A549 (cell line): Measurements from ENCODE around the gene XPNPEP3. TPM values are rescaled to one million over a fixed set of nuclear protein-coding genes. Genes with fewer than 3 reads are reported as not detected.

Source experiments
- ATAC-seq, 2 experiments: fragments of 200-7000 bp in 1 of 2; fragments of >200 bp in 1 of 2; cut with Nextera tagmentation in 1 of 2; cut with Tn5 transposase in 1 of 2; 3 replicates each; pipeline versions ENCODE4 v1.8.0 to v1.9.1; 2018 to 2020; ENCODE audit warnings: mild to moderate bottlenecking in 1 of 2, moderate library complexity in 1 of 2
- CTCF ChIA-PET: fragments of 300-600 bp; sonication (Branson Sonifier 250); formaldehyde crosslinking; extraction: SDS; loops from one replicate; lab custom pipeline; 2021; ENCODE audit warnings: antibody characterized with exemption, inconsistent platforms; lab: Yijun Ruan, JAX
- POLR2A ChIA-PET: fragments of 350-600 bp; formaldehyde crosslinking; extraction: SDS; loops from one replicate; lab custom pipeline; 2021; ENCODE audit warnings: antibody characterized with exemption, inconsistent platforms; lab: Yijun Ruan, JAX
- DNase-seq, 2 experiments: peaks; one replicate each; pipeline versions ENCODE4 v3.0.0 to v3.0.0-alpha.2; 2011 to 2016; ENCODE audit warnings: low read depth in 1 of 2, low spot score in 1 of 2
- FAIRE-seq: peaks from 2 replicates; lab custom pipeline; 2011; peaks lifted over from hg19 to GRCh38; lab: Jason Lieb, UNC
- H3K27ac ChIP-seq, 2 experiments: fragments of >200 bp; sonication (Bioruptor Twin); formaldehyde crosslinking; 3 replicates each; pipeline ENCODE4 v1.5.1; 2016 to 2017
- H3K4me1 ChIP-seq: fragments of >200 bp; sonication (Bioruptor Twin); formaldehyde crosslinking; 3 replicates; pipeline ENCODE4 v1.6.1; 2016
- H3K4me2 ChIP-seq: fragments of >200 bp; sonication (Bioruptor Twin); formaldehyde crosslinking; 3 replicates; pipeline ENCODE4 v1.6.1; 2016
- H3K4me3 ChIP-seq: fragments of >200 bp; sonication (Bioruptor Twin); formaldehyde crosslinking; 3 replicates; pipeline ENCODE4 v1.5.1; 2016
- H3K9me3 ChIP-seq: fragments of >200 bp; sonication (Bioruptor Twin); formaldehyde crosslinking; 3 replicates; pipeline ENCODE4 v1.6.1; 2016
- BHLHE40 ChIP-seq: IDR thresholded peaks from 2 replicates; pipeline ENCODE4 v1.6.1; 2012; ENCODE audit warnings: low read depth, low read length, inconsistent platforms
- CBX2 ChIP-seq: fragments of 200-600 bp; sonication (generic); IDR thresholded peaks from 2 replicates; pipeline ENCODE4 v1.6.1; 2016; ENCODE audit warnings: low read depth, mild to moderate bottlenecking, borderline replicate concordance
- CHD2 ChIP-seq: fragments of 150-350 bp; IDR thresholded peaks from 2 replicates; pipeline ENCODE4 v1.6.1; 2014; ENCODE audit warnings: low read length; ENCODE audit not compliant: partially characterized antibody
- EHF ChIP-seq: fragments of 250-450 bp; sonication (Bioruptor Pico); IDR thresholded peaks from 2 replicates; pipeline ENCODE4 v1.5.0; 2020; ENCODE audit warnings: mild to moderate bottlenecking
- EHMT2 ChIP-seq: fragments of 200-600 bp; sonication (generic); IDR thresholded peaks from 2 replicates; pipeline ENCODE4 v1.6.1; 2016; ENCODE audit warnings: antibody characterized with exemption, low read depth, mild to moderate bottlenecking, moderate library complexity
- FOXS1 ChIP-seq: fragments of 250-450 bp; sonication (Bioruptor Pico); IDR thresholded peaks from 2 replicates; pipeline ENCODE4 v1.5.0; 2020; ENCODE audit warnings: mild to moderate bottlenecking, moderate library complexity
- GATA3 ChIP-seq: IDR thresholded peaks from 2 replicates; pipeline ENCODE4 v1.6.1; 2012; ENCODE audit warnings: borderline replicate concordance
- HDAC2 ChIP-seq: fragments of 200-600 bp; sonication (generic); IDR thresholded peaks from 2 replicates; pipeline ENCODE4 v1.6.1; 2016
- HMGXB4 ChIP-seq: fragments of 250-450 bp; sonication (Bioruptor Pico); IDR thresholded peaks from 2 replicates; pipeline ENCODE4 v1.5.0; 2021; ENCODE audit warnings: mild to moderate bottlenecking, moderate library complexity, borderline replicate concordance
- HOXB13 ChIP-seq: fragments of 250-450 bp; sonication (Bioruptor Pico); IDR thresholded peaks from 2 replicates; pipeline ENCODE4 v1.5.0; 2020; ENCODE audit warnings: low read depth, mild to moderate bottlenecking, moderate library complexity
- JUNB ChIP-seq: fragments of >200 bp; sonication (Bioruptor Twin); formaldehyde crosslinking; IDR thresholded peaks from 2 replicates; pipeline ENCODE4 v1.6.1; 2016
- PBX3 ChIP-seq: IDR thresholded peaks from 2 replicates; pipeline ENCODE4 v1.6.1; 2012
- PHF8 ChIP-seq: fragments of 200-600 bp; sonication (generic); IDR thresholded peaks from 2 replicates; pipeline ENCODE4 v1.6.1; 2016; ENCODE audit warnings: low read depth, mild to moderate bottlenecking, antibody characterized with exemption, moderate library complexity, borderline replicate concordance
- POLR2A ChIP-seq: IDR thresholded peaks from 2 replicates; pipeline ENCODE4 v1.6.1; 2012; ENCODE audit warnings: mild to moderate bottlenecking, low read length
- POLR2AphosphoS2 ChIP-seq: conservative IDR thresholded peaks from 2 replicates; pipeline ENCODE4 v1.6.1; 2012; ENCODE audit warnings: low read length, improper control_type of control experiment, inconsistent platforms
- RNF2 ChIP-seq: fragments of 200-600 bp; sonication (generic); IDR thresholded peaks from 2 replicates; pipeline ENCODE4 v1.6.1; 2016; ENCODE audit warnings: low read depth, mild to moderate bottlenecking, antibody characterized with exemption, moderate library complexity, borderline replicate concordance
- SMC3 ChIP-seq: fragments of >200 bp; sonication (Bioruptor Twin); formaldehyde crosslinking; IDR thresholded peaks from 3 replicates; pipeline ENCODE4 v1.6.1; 2018; ENCODE audit warnings: inconsistent platforms
- SREBF2 ChIP-seq: fragments of 450-650 bp; IDR thresholded peaks from 2 replicates; pipeline ENCODE4 v1.6.1; 2014; ENCODE audit warnings: mild to moderate bottlenecking, moderate library complexity
- TFCP2L1 ChIP-seq: fragments of 250-450 bp; sonication (Bioruptor Pico); IDR thresholded peaks from 2 replicates; pipeline ENCODE4 v1.5.0; 2021; ENCODE audit warnings: mild to moderate bottlenecking
- ZFP36 ChIP-seq: fragments of 450-650 bp; IDR thresholded peaks from 2 replicates; pipeline ENCODE4 v1.6.1; 2014; ENCODE audit warnings: borderline replicate concordance; ENCODE audit not compliant: partially characterized antibody
- WGBS: methylation state at CpG from one replicate; pipeline ENCODE4 v1.1.6; 2017; ENCODE audit errors: missing lambda C conversion rate; 5-methylcytosine and 5-hydroxymethylcytosine counted together
- polyA plus RNA-seq, 4 experiments: library from polyadenylated mRNA; depleted of rRNA in 3 of 4; stranded (reverse); fragments of >200 nt; fragmentation: RNase III in 1 of 4; extraction: RNeasy Plus Mini Kit Qiagen cat#74134 plus additional on column Dnase treatment in 1 of 4; gene quantifications; 2 replicates in 3 of 4; 3 replicates in 1 of 4; pipeline ENCODE4 v1.2.3, GENCODE V29; 2011 to 2017
- TF ChIP-seq, protein P1 (sequence below): fragments of 250-450 bp; sonication (Bioruptor Pico); IDR thresholded peaks from 2 replicates; pipeline ENCODE4 v1.5.0; 2020; ENCODE audit warnings: low read depth, mild to moderate bottlenecking, moderate library complexity
- TF ChIP-seq, protein P2 (sequence below): fragments of 150-350 bp; IDR thresholded peaks from 2 replicates; pipeline ENCODE4 v1.6.1; 2014; ENCODE audit warnings: low read depth, mild to moderate bottlenecking, low read length
- TF ChIP-seq, protein P3 (sequence below): fragments of >200 bp; sonication (Bioruptor Twin); formaldehyde crosslinking; IDR thresholded peaks from 2 replicates; pipeline ENCODE4 v1.6.1; 2016
- TF ChIP-seq, protein P4 (sequence below): fragments of 450-650 bp; IDR thresholded peaks from 2 replicates; pipeline ENCODE4 v1.6.1; 2014; ENCODE audit warnings: antibody characterized with exemption
- TF ChIP-seq, protein P5 (sequence below): fragments of 200-600 bp; sonication (generic); IDR thresholded peaks from 2 replicates; pipeline ENCODE4 v1.6.1; 2016; ENCODE audit warnings: antibody characterized with exemption, mild to moderate bottlenecking, moderate library complexity

Gene XPNPEP3
- polyA plus RNA-seq, 2 of the 4 experiments (the other 2 are of a cell fraction), result 12.7 to 23.3 TPM

- Histone ChIP-seq H3K4me2 (no peak overlapping the region), H3K4me1 (peaks cover 5% of the 10 kb centered on the region; the same call in 1 of the 3 replicates), H3K9me3 (no peaks in the 10 kb centered on the region), H3K4me3 (no peak overlapping the region), H3K27ac (no peak overlapping the region)
- WGBS, result 89% methylated on average over 7 of the region's 7 CpGs
- CTCF ChIA-PET, result no interaction called here
- POLR2A ChIA-PET, result no interaction called here
- ATAC-seq, result no peak
- no peak for DNase-seq
- FAIRE-seq, result no peak
- no peak for TF ChIP-seq JUNB
- no peak for TF ChIP-seq EHF (CRISPR knock-in tag)
- TF ChIP-seq, protein P1, sequence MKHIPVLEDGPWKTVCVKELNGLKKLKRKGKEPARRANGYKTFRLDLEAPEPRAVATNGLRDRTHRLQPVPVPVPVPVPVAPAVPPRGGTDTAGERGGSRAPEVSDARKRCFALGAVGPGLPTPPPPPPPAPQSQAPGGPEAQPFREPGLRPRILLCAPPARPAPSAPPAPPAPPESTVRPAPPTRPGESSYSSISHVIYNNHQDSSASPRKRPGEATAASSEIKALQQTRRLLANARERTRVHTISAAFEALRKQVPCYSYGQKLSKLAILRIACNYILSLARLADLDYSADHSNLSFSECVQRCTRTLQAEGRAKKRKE (CRISPR knock-in tag), result no peak
- TF ChIP-seq, protein P2, sequence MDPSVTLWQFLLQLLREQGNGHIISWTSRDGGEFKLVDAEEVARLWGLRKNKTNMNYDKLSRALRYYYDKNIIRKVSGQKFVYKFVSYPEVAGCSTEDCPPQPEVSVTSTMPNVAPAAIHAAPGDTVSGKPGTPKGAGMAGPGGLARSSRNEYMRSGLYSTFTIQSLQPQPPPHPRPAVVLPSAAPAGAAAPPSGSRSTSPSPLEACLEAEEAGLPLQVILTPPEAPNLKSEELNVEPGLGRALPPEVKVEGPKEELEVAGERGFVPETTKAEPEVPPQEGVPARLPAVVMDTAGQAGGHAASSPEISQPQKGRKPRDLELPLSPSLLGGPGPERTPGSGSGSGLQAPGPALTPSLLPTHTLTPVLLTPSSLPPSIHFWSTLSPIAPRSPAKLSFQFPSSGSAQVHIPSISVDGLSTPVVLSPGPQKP, result no peak
- TF ChIP-seq EHMT2, result no peak
- no peak for TF ChIP-seq GATA3
- no peak for TF ChIP-seq PHF8
- no peak for TF ChIP-seq POLR2AphosphoS2
- TF ChIP-seq HOXB13 (CRISPR knock-in tag), result no peak
- TF ChIP-seq CBX2, result no peak
- no peak for TF ChIP-seq CHD2
- no peak for TF ChIP-seq POLR2A
- TF ChIP-seq HMGXB4 (CRISPR knock-in tag), result no peak
- no peak for TF ChIP-seq HDAC2
- TF ChIP-seq BHLHE40, result no peak
- no peak for TF ChIP-seq RNF2
- no peak for TF ChIP-seq PBX3
Measured at GRCh38 chr22:40957601-40958000, 100.7 kb downstream of the XPNPEP3 start.

GRCh38 chr22:40958299-40958698, 101.4 kb downstream of the XPNPEP3 start:
- H3K9me3 ChIP-seq, result no peaks in the 10 kb centered on the region
- TF ChIP-seq, protein P3, sequence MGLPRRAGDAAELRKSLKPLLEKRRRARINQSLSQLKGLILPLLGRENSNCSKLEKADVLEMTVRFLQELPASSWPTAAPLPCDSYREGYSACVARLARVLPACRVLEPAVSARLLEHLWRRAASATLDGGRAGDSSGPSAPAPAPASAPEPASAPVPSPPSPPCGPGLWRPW, result no peak
- TF ChIP-seq HDAC2, result no peak
- TF ChIP-seq, protein P4, sequence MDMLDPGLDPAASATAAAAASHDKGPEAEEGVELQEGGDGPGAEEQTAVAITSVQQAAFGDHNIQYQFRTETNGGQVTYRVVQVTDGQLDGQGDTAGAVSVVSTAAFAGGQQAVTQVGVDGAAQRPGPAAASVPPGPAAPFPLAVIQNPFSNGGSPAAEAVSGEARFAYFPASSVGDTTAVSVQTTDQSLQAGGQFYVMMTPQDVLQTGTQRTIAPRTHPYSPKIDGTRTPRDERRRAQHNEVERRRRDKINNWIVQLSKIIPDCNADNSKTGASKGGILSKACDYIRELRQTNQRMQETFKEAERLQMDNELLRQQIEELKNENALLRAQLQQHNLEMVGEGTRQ, result no peak
- TF ChIP-seq, protein P5, sequence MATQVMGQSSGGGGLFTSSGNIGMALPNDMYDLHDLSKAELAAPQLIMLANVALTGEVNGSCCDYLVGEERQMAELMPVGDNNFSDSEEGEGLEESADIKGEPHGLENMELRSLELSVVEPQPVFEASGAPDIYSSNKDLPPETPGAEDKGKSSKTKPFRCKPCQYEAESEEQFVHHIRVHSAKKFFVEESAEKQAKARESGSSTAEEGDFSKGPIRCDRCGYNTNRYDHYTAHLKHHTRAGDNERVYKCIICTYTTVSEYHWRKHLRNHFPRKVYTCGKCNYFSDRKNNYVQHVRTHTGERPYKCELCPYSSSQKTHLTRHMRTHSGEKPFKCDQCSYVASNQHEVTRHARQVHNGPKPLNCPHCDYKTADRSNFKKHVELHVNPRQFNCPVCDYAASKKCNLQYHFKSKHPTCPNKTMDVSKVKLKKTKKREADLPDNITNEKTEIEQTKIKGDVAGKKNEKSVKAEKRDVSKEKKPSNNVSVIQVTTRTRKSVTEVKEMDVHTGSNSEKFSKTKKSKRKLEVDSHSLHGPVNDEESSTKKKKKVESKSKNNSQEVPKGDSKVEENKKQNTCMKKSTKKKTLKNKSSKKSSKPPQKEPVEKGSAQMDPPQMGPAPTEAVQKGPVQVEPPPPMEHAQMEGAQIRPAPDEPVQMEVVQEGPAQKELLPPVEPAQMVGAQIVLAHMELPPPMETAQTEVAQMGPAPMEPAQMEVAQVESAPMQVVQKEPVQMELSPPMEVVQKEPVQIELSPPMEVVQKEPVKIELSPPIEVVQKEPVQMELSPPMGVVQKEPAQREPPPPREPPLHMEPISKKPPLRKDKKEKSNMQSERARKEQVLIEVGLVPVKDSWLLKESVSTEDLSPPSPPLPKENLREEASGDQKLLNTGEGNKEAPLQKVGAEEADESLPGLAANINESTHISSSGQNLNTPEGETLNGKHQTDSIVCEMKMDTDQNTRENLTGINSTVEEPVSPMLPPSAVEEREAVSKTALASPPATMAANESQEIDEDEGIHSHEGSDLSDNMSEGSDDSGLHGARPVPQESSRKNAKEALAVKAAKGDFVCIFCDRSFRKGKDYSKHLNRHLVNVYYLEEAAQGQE, result no peak
- TF ChIP-seq TFCP2L1 (CRISPR knock-in tag), result no peak
- TF ChIP-seq FOXS1 (CRISPR knock-in tag), result no peak
- TF ChIP-seq SMC3, result no peak
- TF ChIP-seq CHD2, result no peak
- TF ChIP-seq PHF8, result no peak
- no peak for TF ChIP-seq ZFP36
- no peak for TF ChIP-seq SREBF2
- TF ChIP-seq, all 56 proteins: peak for 0
- ATAC-seq, result no peak
- no peak for FAIRE-seq
- no peak overlapping the region for H3K4me3 ChIP-seq
- DNase-seq, result no peak
- 51% methylated on average over 2 of the region's 2 CpGs for WGBS
- H3K4me2 ChIP-seq, result no peak overlapping the region
- H3K4me1 ChIP-seq, result no peaks in the 10 kb centered on the region; the same call in 2 of the 3 replicates
- POLR2A ChIA-PET, result no interaction called here
- H3K27ac ChIP-seq, result no peak overlapping the region
- CTCF ChIA-PET, result no interaction called here
